H1 (cell line): ENCODE results near the gene PIK3R5. TPM values are rescaled to one million over a fixed set of nuclear protein-coding genes. Genes with fewer than 3 reads are reported as not detected.

Experiments
- CTCF ChIA-PET: fragments of 300-600 bp; sonication (Branson Sonifier 250); formaldehyde crosslinking; loops from one replicate; lab custom pipeline; 2021; ENCODE audit not compliant: partially characterized antibody; lab: Charles Lee
- POLR2A ChIA-PET: fragments of 300-600 bp; sonication (Branson Sonifier 250); formaldehyde crosslinking; loops from one replicate; lab custom pipeline; 2021; ENCODE audit warnings: inconsistent platforms; ENCODE audit not compliant: partially characterized antibody; lab: Charles Lee
- DNase-seq, 2 experiments: peaks; one replicate each; pipeline versions ENCODE4 v3.0.0 to v3.0.0-alpha.2; 2010 to 2022; ENCODE audit warnings: low spot score in 2 of 2, low read depth in 1 of 2, mixed read lengths in 1 of 2
- FAIRE-seq: peaks from 2 replicates; lab custom pipeline; 2011; peaks lifted over from hg19 to GRCh38; lab: Jason Lieb, UNC
- H2AFZ ChIP-seq: 2 replicates; pipeline ENCODE4 v1.8.1; 2012; ENCODE audit warnings: low read length, inconsistent platforms
- H2AK5ac ChIP-seq: 2 replicates; pipeline ENCODE4 v1.6.1; 2013; ENCODE audit warnings: low read depth, low read length
- H2BK120ac ChIP-seq: replicated peaks from 2 replicates; pipeline ENCODE3; 2013; ENCODE audit warnings: low read depth, low read length, inconsistent platforms
- H2BK12ac ChIP-seq: 2 replicates; pipeline ENCODE4 v1.6.1; 2013; ENCODE audit warnings: low read depth, low read length
- H2BK15ac ChIP-seq: 2 replicates; pipeline ENCODE4 v1.6.1; 2013; ENCODE audit warnings: low read length
- H2BK20ac ChIP-seq: 2 replicates; pipeline ENCODE4 v1.6.1; 2013; ENCODE audit warnings: low read length
- H2BK5ac ChIP-seq: 2 replicates; pipeline ENCODE4 v1.6.1; 2013; ENCODE audit warnings: low read depth, low read length
- H3K14ac ChIP-seq: 2 replicates; pipeline ENCODE4 v1.6.1; 2013; ENCODE audit warnings: inconsistent platforms; ENCODE audit not compliant: insufficient read length
- H3K18ac ChIP-seq: 2 replicates; pipeline ENCODE4 v1.6.1; 2013; ENCODE audit warnings: low read length; ENCODE audit errors: extremely low read depth
- H3K23ac ChIP-seq: 2 replicates; pipeline ENCODE4 v1.6.1; 2013; ENCODE audit warnings: inconsistent platforms; ENCODE audit not compliant: insufficient read length
- H3K23me2 ChIP-seq: 2 replicates; pipeline ENCODE4 v1.6.1; 2013; ENCODE audit warnings: low read depth, low read length
- H3K27ac ChIP-seq: 2 replicates; pipeline ENCODE4 v1.6.1; 2011; ENCODE audit warnings: low read depth, low read length, inconsistent platforms
- H3K27me3 ChIP-seq, 4 experiments: replicated peaks in 1 of 4; 1 replicate in 1 of 4; 2 replicates in 3 of 4; pipeline versions ENCODE4 v1.6.1 to v1.8.1; 2011 to 2013; ENCODE audit warnings: low read length in 3 of 4, mild to moderate bottlenecking in 3 of 4, inconsistent platforms in 2 of 4, mixed read lengths in 2 of 4, moderate library complexity in 1 of 4; ENCODE audit not compliant: control insufficient read depth in 3 of 4, insufficient read depth in 3 of 4; ENCODE audit errors: extremely low read depth in 1 of 4
- H3K36me3 ChIP-seq, 4 experiments: 2 replicates each; pipeline versions ENCODE4 v1.6.1 to v1.8.1; 2011 to 2013; ENCODE audit warnings: mild to moderate bottlenecking in 4 of 4, low read length in 3 of 4, moderate library complexity in 2 of 4, control low read depth in 1 of 4, inconsistent platforms in 1 of 4; ENCODE audit not compliant: insufficient read depth in 4 of 4, control insufficient read depth in 2 of 4
- H3K4ac ChIP-seq: replicated peaks from 2 replicates; pipeline ENCODE3; 2013; ENCODE audit warnings: low read length, low read depth, mixed read lengths, inconsistent platforms; ENCODE audit not compliant: insufficient read length
- H3K4me1 ChIP-seq, 4 experiments: replicated peaks in 1 of 4; 1 replicate in 1 of 4; 2 replicates in 3 of 4; pipeline versions ENCODE4 v1.6.1 to v1.8.1; 2011 to 2013; ENCODE audit warnings: low read length in 3 of 4, inconsistent platforms in 2 of 4, mixed read lengths in 1 of 4; ENCODE audit not compliant: insufficient read depth in 4 of 4, control insufficient read depth in 3 of 4
- H3K4me2 ChIP-seq, 2 experiments: 2 replicates each; pipeline versions ENCODE4 v1.6.1 to v1.8.1; 2011 to 2013; ENCODE audit warnings: low read depth in 2 of 2, low read length in 2 of 2, control low read depth in 1 of 2, inconsistent platforms in 1 of 2, mild to moderate bottlenecking in 1 of 2; ENCODE audit not compliant: insufficient read depth in 1 of 2
- H3K4me3 ChIP-seq, 4 experiments: fragments of 200-600, 300-600 bp in 1 of 4; sonication (generic), shearing (Covaris generic), sonication (Bioruptor Twin) in 1 of 4; 2 replicates each; pipeline versions ENCODE4 v1.5.1 to v1.8.1; 2011 to 2016; ENCODE audit warnings: low read length in 4 of 4, low read depth in 3 of 4, control low read depth in 2 of 4, inconsistent platforms in 2 of 4, mild to moderate bottlenecking in 2 of 4, mixed read lengths in 1 of 4, moderate library complexity in 1 of 4; ENCODE audit not compliant: insufficient read depth in 2 of 4; ENCODE audit errors: extremely low read depth in 1 of 4
- H3K56ac ChIP-seq: replicated peaks from 2 replicates; pipeline ENCODE3; 2013; ENCODE audit warnings: low read depth, mild to moderate bottlenecking, mixed read lengths, low read length, inconsistent platforms; ENCODE audit not compliant: insufficient read length
- H3K79me1 ChIP-seq: 2 replicates; pipeline ENCODE4 v1.6.1; 2013; ENCODE audit warnings: low read depth, low read length, control low read depth
- H3K79me2 ChIP-seq, 2 experiments: 2 replicates each; pipeline versions ENCODE4 v1.6.1 to v1.8.1; 2012 to 2013; ENCODE audit warnings: low read length in 2 of 2, mild to moderate bottlenecking in 2 of 2, inconsistent platforms in 1 of 2; ENCODE audit not compliant: insufficient read depth in 2 of 2, control insufficient read depth in 1 of 2
- H3K9ac ChIP-seq, 4 experiments: replicated peaks in 1 of 4; 1 replicate in 1 of 4; 2 replicates in 3 of 4; pipeline versions ENCODE4 v1.6.1 to v1.8.1; 2011 to 2013; ENCODE audit warnings: low read depth in 3 of 4, low read length in 3 of 4, control low read depth in 2 of 4, mild to moderate bottlenecking in 2 of 4, moderate library complexity in 2 of 4, inconsistent platforms in 1 of 4; ENCODE audit errors: extremely low read depth in 1 of 4
- H3K9me3 ChIP-seq, 2 experiments: 2 replicates each; pipeline versions ENCODE4 v1.6.1 to v1.8.1; 2012 to 2013; ENCODE audit warnings: mild to moderate bottlenecking in 2 of 2, moderate library complexity in 2 of 2, control low read depth in 1 of 2, inconsistent platforms in 1 of 2, low read depth in 1 of 2, low read length in 1 of 2, mixed read lengths in 1 of 2; ENCODE audit not compliant: insufficient read depth in 2 of 2
- H4K20me1 ChIP-seq, 2 experiments: replicated peaks in 1 of 2; 2 replicates each; pipeline versions ENCODE3 to v1.8.1; 2011 to 2013; ENCODE audit warnings: inconsistent platforms in 2 of 2, low read length in 2 of 2, mild to moderate bottlenecking in 1 of 2; ENCODE audit not compliant: insufficient read depth in 2 of 2, control insufficient read depth in 1 of 2
- H4K5ac ChIP-seq: 2 replicates; pipeline ENCODE4 v1.6.1; 2013; ENCODE audit warnings: low read length, low read depth, mixed read lengths, inconsistent platforms; ENCODE audit not compliant: insufficient read length
- H4K8ac ChIP-seq: 2 replicates; pipeline ENCODE4 v1.8.0; 2013; ENCODE audit warnings: mild to moderate bottlenecking, moderate library complexity, low read length, inconsistent platforms; ENCODE audit not compliant: insufficient read depth; ENCODE audit errors: extremely low read depth
- H4K91ac ChIP-seq: replicated peaks from 2 replicates; pipeline ENCODE3; 2013; ENCODE audit warnings: low read length, mixed read lengths, inconsistent platforms; ENCODE audit not compliant: insufficient read length
- BCL11A ChIP-seq, 2 experiments: IDR thresholded peaks; one replicate each; pipeline ENCODE4 v1.6.1; 2011; ENCODE audit warnings: low read depth in 2 of 2, low read length in 2 of 2, mild to moderate bottlenecking in 2 of 2
- BRCA1 ChIP-seq: IDR thresholded peaks from 2 replicates; pipeline ENCODE4 v1.6.1; 2012; ENCODE audit warnings: low read depth, low read length, improper control_type of control experiment
- CBX8 ChIP-seq: fragments of 300-800, 300-1000 bp; sonication (generic); IDR thresholded peaks from 2 replicates; pipeline ENCODE4 v1.7.1; 2016; ENCODE audit warnings: low read depth, low read length, borderline replicate concordance
- CEBPB ChIP-seq: IDR thresholded peaks from 2 replicates; pipeline ENCODE4 v1.6.1; 2012; ENCODE audit warnings: low read depth, low read length
- NANOG ChIP-seq: IDR thresholded peaks from 2 replicates; pipeline ENCODE4 v1.6.1; 2011; ENCODE audit warnings: low read length, low read depth, mild to moderate bottlenecking, inconsistent platforms; ENCODE audit not compliant: insufficient read depth, poor library complexity, severe bottlenecking
- RNF2 ChIP-seq: fragments of 200-900, 300-1000 bp; sonication (generic); IDR thresholded peaks from 2 replicates; pipeline ENCODE4 v1.7.1; 2016; ENCODE audit warnings: borderline replicate concordance, low read depth, mild to moderate bottlenecking, antibody characterized with exemption, low read length; ENCODE audit not compliant: poor library complexity, severe bottlenecking; ENCODE audit errors: missing control alignments
- RXRA ChIP-seq: IDR thresholded peaks from 2 replicates; pipeline ENCODE4 v1.6.1; 2011; ENCODE audit warnings: low read depth, mild to moderate bottlenecking, low read length, moderate library complexity; ENCODE audit not compliant: insufficient read depth
- WGBS, 2 experiments: shearing (Covaris generic) in 1 of 2; methylation state at CpG; one replicate each; pipeline versions ENCODE4 v1.1.6 to v1.1.7; 2013 to 2015; ENCODE audit warnings: low lambda C conversion rate in 2 of 2, mixed read lengths in 2 of 2, inconsistent platforms in 1 of 2, low coverage in 1 of 2, missing lambda C conversion rate in 1 of 2; ENCODE audit not compliant: insufficient replicate concordance in 2 of 2, insufficient coverage in 1 of 2, insufficient read length in 1 of 2; ENCODE audit errors: extremely low coverage in 1 of 2, missing lambda C conversion rate in 1 of 2; 5-methylcytosine and 5-hydroxymethylcytosine counted together
- polyA plus RNA-seq, 7 experiments: library from polyadenylated mRNA; depleted of rRNA in 3 of 7; stranded (reverse) in 5 of 7; unstranded in 2 of 7; fragments of >200 nt in 5 of 7; fragments of 200-250 nt in 2 of 7; gene quantifications; 1 replicate in 5 of 7; 2 replicates in 1 of 7; 4 replicates in 1 of 7; pipeline versions ENCODE4 v1.2.1 to v1.2.3, GENCODE V29; 2011 to 2013; ENCODE audit warnings: missing spikeins in 2 of 7, mixed read lengths in 2 of 7
- total RNA-seq: library from RNA; stranded (reverse); fragmentation: NEBNext Ultra II Directional; extraction: Animal tissue kit (Norgen Biotek cat#: 25700); gene quantifications from 2 replicates; pipeline ENCODE4 v1.2.1, GENCODE V29; 2021

Gene PIK3R5
- total and polyA plus RNA-seq, 2 of the 8 experiments (the other 6 are each of a cell fraction or from before 2014, with no cell fraction given), result 2.7 to 4.3 TPM

- H2BK12ac ChIP-seq, result no peak overlapping the region
- H3K36me3 ChIP-seq, result no peaks in the 10 kb centered on the region
- ChIA-PET POLR2A (interaction anchor here (0.6 kb wide), 1 partner anchor 10 kb away, joined by 4 read pairs; no protein-coding TSS in a partner anchor), CTCF (interaction anchor here (0.6 to 3.4 kb wide), 4 partner anchors 19 to 94 kb away, joined by 3 to 15 read pairs (median 6); no protein-coding TSS in a partner anchor)
- H3K14ac ChIP-seq, result no peak overlapping the region
- no peak overlapping the region for H4K8ac ChIP-seq
- H3K9me3 ChIP-seq, result peaks cover 0 to 13% of the 10 kb centered on the region in 2 experiments; a peak in 1 of 4 replicates
- H3K4me2 ChIP-seq, result no peak overlapping the region
- no peak overlapping the region for H4K5ac ChIP-seq
- no peak overlapping the region for H3K9ac ChIP-seq
- no peaks in the 10 kb centered on the region for H3K79me1 ChIP-seq
- FAIRE-seq (no peak), DNase-seq (no peak)
- H3K4me3 ChIP-seq, result no peak overlapping the region
- no peak overlapping the region for H2BK20ac ChIP-seq
- H4K20me1 ChIP-seq, result no peaks in the 10 kb centered on the region
- H2BK5ac ChIP-seq, result no peak overlapping the region
- no peak overlapping the region for H2BK120ac ChIP-seq
- no peaks in the 10 kb centered on the region for H3K79me2 ChIP-seq
- no peak overlapping the region for H2AK5ac ChIP-seq
- no peak overlapping the region for H2BK15ac ChIP-seq
- H3K18ac ChIP-seq, result no peak overlapping the region
- no peak overlapping the region for H2AFZ ChIP-seq
- H4K91ac ChIP-seq, result no peak overlapping the region
- no peak overlapping the region for H3K27ac ChIP-seq
- H3K23me2 ChIP-seq, result no peaks in the 10 kb centered on the region
- H3K4ac ChIP-seq, result no peak overlapping the region
- WGBS, 2 experiments, result 70% methylated on average over 4 of the region's 4 CpGs; no CpG with 5 or more reads in 1 of the 2 experiments
- H3K56ac ChIP-seq, result no peak overlapping the region
- H3K23ac ChIP-seq, result no peak overlapping the region
- H3K27me3 ChIP-seq, result no peaks in the 10 kb centered on the region
- no peaks in the 10 kb centered on the region; a peak in 1 of 7 replicates for H3K4me1 ChIP-seq
- TF ChIP-seq CBX8, result no peak
- no peak for TF ChIP-seq RXRA
- no peak for TF ChIP-seq BRCA1
- TF ChIP-seq CEBPB, result no peak
- TF ChIP-seq RNF2, result no peak
- no peak for TF ChIP-seq NANOG
- no peak for TF ChIP-seq BCL11A (IDR thresholded peaks at IDR 0.05; ENCODE audit: low read depth in 2 of 2, low read length in 2 of 2)
Observed at GRCh38 chr17:8913879-8914278, 51.6 kb downstream of the PIK3R5 start.
